Measurements from ENCODE around the gene TIGD4. TPM values are rescaled to one million over a fixed set of nuclear protein-coding genes. Genes with fewer than 3 reads are reported as not detected.

TIGD4 gene
- total RNA-seq, 1 donor from 2014 or later = 0.08 TPM

DNA sequence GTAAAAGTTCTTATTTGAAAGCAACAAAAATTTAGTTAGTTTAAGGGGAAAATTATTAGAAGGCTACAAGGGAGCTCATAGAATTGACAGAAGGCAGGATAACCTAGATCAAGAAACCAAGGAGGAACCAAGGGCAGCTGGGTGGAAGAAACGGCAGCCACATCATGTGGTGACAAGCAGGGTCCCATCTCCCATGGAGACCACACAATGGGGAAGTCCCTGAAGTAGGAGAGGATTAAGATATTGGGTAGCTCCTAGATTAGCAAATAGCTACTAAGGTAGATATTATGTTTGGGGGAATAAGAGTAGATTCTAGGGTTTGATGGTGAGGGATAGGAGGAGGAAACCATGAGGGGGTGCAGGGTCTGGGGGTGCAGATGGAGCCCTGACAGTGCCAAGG lies 51.7 kb downstream of the TIGD4 start:
- ATAC-seq (no peak), DNase-seq (ENCODE audit: low spot score) (no peak)

DNA sequence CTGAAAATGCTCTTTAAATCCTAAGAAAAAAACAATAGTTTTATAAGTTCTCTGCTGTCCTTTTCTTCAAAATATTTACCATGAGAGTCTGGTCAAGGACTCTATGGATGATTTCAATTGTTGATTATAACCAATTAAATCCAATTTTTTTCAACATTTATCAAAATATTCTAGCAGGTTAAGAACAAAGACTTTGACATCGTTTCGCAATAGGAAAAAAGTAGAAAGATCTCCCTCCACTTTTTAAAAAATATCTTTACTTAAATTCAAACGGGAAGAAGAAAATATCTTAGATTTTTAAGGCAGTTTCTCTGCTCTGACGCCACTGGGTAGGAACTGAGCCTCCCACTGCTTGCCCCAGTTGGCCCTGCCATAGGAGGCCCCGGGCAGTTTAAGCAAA lies 55.0 kb downstream of the TIGD4 start:
- no peak for ATAC-seq

DNA sequence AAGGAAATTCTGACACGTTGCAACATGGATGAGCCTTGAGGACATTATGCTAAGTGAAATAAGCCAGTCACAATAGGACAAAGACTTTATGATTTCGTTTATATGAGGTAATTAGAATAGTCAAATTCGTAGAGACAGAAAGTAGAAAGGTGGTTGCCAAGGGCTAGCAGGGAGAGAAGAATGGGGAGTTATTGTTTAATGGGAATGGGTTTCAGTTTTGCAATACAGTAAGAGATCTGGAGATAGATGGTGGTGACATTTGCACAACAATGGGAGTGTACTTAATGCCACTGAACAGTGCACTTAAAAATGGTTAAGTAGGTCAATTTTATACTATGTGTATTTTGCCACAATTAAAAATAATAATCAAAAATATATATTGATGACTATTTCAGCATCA lies 56.3 kb downstream of the TIGD4 start:
- no peak for DNase-seq (ENCODE audit: low spot score)
- ATAC-seq = no peak

More for the DNA sequence above, 55.0 kb downstream of the TIGD4 start:
- DNase-seq (ENCODE audit: low spot score) = no peak

DNA sequence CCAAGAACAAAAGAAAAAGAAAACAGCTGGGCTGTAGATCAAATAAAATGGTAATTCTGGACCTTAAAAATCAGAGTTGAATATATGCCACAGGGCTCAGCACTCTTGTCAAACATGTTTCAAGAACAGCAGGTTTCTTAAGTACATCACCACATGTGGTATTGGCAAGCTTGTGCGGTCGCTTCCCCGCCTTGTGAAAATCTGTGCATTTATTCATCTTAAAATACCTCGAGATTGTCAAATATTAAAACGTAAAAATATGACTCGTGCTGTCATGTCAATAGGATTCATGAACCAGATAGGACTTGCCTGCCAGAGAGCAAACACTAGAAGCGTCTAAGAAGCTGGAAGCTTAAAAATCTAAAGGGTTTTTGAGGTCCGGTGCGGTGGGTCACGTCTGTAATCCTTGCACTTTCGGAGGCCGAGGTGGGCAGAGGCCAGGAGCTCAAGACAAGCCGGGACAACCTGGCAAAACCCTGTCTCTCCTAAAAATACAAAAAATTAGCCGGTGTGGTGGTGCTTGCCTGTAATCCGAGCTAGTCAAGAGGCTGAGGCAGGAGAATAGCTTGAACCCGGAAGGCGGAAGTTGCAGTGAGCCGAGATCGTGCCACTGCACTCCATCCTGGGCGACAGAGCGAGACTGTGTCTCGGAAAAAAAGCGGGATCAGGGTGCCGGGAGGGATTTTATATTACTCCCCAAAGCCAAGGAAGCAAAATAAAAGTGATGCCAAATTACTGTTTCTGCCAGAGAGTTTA lies 59.6 kb downstream of the TIGD4 start:
- no peak for DNase-seq (ENCODE audit: low spot score)
- no peak for ATAC-seq

Other genes with a start within 250 kb of the TIGD4 start
- 12.2 TPM for gene FBXW7, start 243.6 kb downstream of the TIGD4 start, total RNA-seq
- gene TMEM154, start 99.7 kb downstream of the TIGD4 start, total RNA-seq = 2.1 TPM
- 9.0 TPM for gene ARFIP1, start 224 bp upstream of the TIGD4 start, total RNA-seq
- 0.28 TPM for gene FHDC1, start 156.6 kb upstream of the TIGD4 start, total RNA-seq

All from left lobe of liver (tissue), 2 donors.